GM12878 (cell line): Measurements from ENCODE around the gene FAM200B.

ENCODE experiments used
- CTCF ChIP-seq, 3 experiments: IDR thresholded peaks in 2 of 3; conservative IDR thresholded peaks in 1 of 3; 2 replicates each; pipeline ENCODE4 v1.5.1; 2011; ENCODE audit warnings: low read depth in 3 of 3, low read length in 3 of 3, mild to moderate bottlenecking in 3 of 3, control low read depth in 2 of 3, moderate library complexity in 2 of 3, inconsistent platforms in 1 of 3, mixed read lengths in 1 of 3; ENCODE audit not compliant: control insufficient read depth in 2 of 3, insufficient read depth in 1 of 3; ENCODE audit errors: extremely low read depth in 1 of 3
- E4F1 ChIP-seq: fragments of 450-650 bp; IDR thresholded peaks from 2 replicates; pipeline ENCODE4 v1.6.1; 2018; ENCODE audit warnings: borderline replicate concordance, mild to moderate bottlenecking; ENCODE audit not compliant: partially characterized antibody
- NFIC ChIP-seq: IDR thresholded peaks from 2 replicates; pipeline ENCODE4 v1.6.1; 2012; ENCODE audit warnings: low read depth, mild to moderate bottlenecking, inconsistent platforms, low read length, moderate library complexity
- NFXL1 ChIP-seq: fragments of 450-650 bp; IDR thresholded peaks from 2 replicates; pipeline ENCODE4 v1.6.1; 2017; ENCODE audit warnings: antibody characterized with exemption, mild to moderate bottlenecking, borderline replicate concordance
- RCOR1 ChIP-seq: conservative IDR thresholded peaks from 2 replicates; pipeline ENCODE4 v1.6.1; 2012; ENCODE audit warnings: low read depth, low read length, improper control_type of control experiment
- REST ChIP-seq: IDR thresholded peaks from 2 replicates; pipeline ENCODE4 v1.6.1; 2012; ENCODE audit warnings: mild to moderate bottlenecking, low read depth, low read length
- YY1 ChIP-seq: IDR thresholded peaks from 2 replicates; pipeline ENCODE4 v1.6.1; 2011; ENCODE audit warnings: low read depth, mild to moderate bottlenecking, low read length

- TF ChIP-seq NFXL1 (no peak), REST (no peak), RCOR1 (no peak), YY1 (no peak), CTCF (IDR thresholded peaks at IDR 0.05 in 2 of 3, conservative IDR thresholded peaks at IDR 0.05 in 1 of 3; ENCODE audit: control insufficient read depth in 2 of 3, extremely low read depth in 1 of 3, insufficient read depth in 1 of 3, low read depth in 3 of 3, low read length in 3 of 3) (no peak), E4F1 (no peak), NFIC (no peak)
Measured at GRCh38 chr4:15674926-15675325, 6.7 kb upstream of the FAM200B start.
